ENCODE measurements around the gene RTP1.

GRCh38 chr3:187210545-187211327 lies 13.4 kb downstream of the RTP1 start:
- TF ChIP-seq POLR2A (IDR thresholded peaks at IDR 0.05), result no peak
- TF ChIP-seq, protein P1, sequence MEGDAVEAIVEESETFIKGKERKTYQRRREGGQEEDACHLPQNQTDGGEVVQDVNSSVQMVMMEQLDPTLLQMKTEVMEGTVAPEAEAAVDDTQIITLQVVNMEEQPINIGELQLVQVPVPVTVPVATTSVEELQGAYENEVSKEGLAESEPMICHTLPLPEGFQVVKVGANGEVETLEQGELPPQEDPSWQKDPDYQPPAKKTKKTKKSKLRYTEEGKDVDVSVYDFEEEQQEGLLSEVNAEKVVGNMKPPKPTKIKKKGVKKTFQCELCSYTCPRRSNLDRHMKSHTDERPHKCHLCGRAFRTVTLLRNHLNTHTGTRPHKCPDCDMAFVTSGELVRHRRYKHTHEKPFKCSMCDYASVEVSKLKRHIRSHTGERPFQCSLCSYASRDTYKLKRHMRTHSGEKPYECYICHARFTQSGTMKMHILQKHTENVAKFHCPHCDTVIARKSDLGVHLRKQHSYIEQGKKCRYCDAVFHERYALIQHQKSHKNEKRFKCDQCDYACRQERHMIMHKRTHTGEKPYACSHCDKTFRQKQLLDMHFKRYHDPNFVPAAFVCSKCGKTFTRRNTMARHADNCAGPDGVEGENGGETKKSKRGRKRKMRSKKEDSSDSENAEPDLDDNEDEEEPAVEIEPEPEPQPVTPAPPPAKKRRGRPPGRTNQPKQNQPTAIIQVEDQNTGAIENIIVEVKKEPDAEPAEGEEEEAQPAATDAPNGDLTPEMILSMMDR (IDR thresholded peaks at IDR 0.05), result no peak
